Subcutaneous abdominal adipose tissue (tissue), 5 donors: Measurements from ENCODE around the gene CIART.

Experiments
- H3K27ac ChIP-seq: one replicate; pipeline ENCODE4 v1.7.0; 2013; ENCODE audit warnings: low read depth, mild to moderate bottlenecking, inconsistent platforms, low read length, moderate library complexity
- H3K27me3 ChIP-seq, 5 donors: one replicate each; pipeline ENCODE4 v1.7.0; 2013; ENCODE audit warnings: low read length in 5 of 5, inconsistent platforms in 1 of 5; ENCODE audit not compliant: control insufficient read depth in 5 of 5, insufficient read depth in 4 of 5
- H3K36me3 ChIP-seq, 5 donors: one replicate each; pipeline ENCODE4 v1.7.0; 2013; ENCODE audit warnings: low read length in 5 of 5; ENCODE audit not compliant: control insufficient read depth in 5 of 5, insufficient read depth in 5 of 5
- H3K4me1 ChIP-seq, 5 donors: one replicate each; pipeline ENCODE4 v1.7.0; 2013; ENCODE audit warnings: low read length in 5 of 5, mild to moderate bottlenecking in 3 of 5, moderate library complexity in 1 of 5; ENCODE audit not compliant: control insufficient read depth in 5 of 5, insufficient read depth in 5 of 5
- H3K4me3 ChIP-seq, 5 donors: one replicate each; pipeline ENCODE4 v1.7.0; 2013; ENCODE audit warnings: low read length in 5 of 5, low read depth in 1 of 5
- H3K9ac ChIP-seq, 5 donors: one replicate each; pipeline ENCODE4 v1.7.0; 2013; ENCODE audit warnings: low read length in 5 of 5, mild to moderate bottlenecking in 4 of 5, moderate library complexity in 3 of 5
- H3K9me3 ChIP-seq, 5 donors: one replicate each; pipeline ENCODE4 v1.7.0; 2013; ENCODE audit warnings: low read length in 5 of 5; ENCODE audit not compliant: control insufficient read depth in 5 of 5
- donor health status: healthy.
- donor health status: healthy.
- donor health status: healthy.
- donor health status: healthy.
- donor health status: healthy.

The CIART gene

DNA sequence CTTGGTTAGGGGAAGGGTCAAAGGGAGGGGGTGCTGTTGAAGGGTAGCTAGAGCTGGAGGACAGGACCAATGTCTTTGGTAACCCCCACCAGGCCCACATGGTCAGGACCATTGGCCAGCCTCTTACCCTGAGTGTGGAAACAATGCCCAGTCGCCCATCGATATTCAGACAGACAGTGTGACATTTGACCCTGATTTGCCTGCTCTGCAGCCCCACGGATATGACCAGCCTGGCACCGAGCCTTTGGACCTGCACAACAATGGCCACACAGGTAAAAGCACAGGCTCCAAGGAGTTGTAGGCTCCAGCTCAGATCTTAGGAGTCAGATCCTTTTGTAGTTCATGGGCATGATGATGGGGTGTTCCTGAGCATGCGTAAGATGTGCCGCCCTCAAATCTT, 21.0 kb upstream of the CIART start:
- Histone ChIP-seq H3K27ac (no peak overlapping the region), H3K9ac (no peak overlapping the region), H3K9me3 (no peaks in the 10 kb centered on the region), H3K27me3 (peaks cover 23 to 32% (median 30%) of the 10 kb centered on the region in 5 donors), H3K4me3 (no peak overlapping the region), H3K4me1 (peaks cover under 1 to 6% (median 5%) of the 10 kb centered on the region in 5 donors), H3K36me3 (peaks cover 5 to 23% (median 23%) of the 10 kb centered on the region in 5 donors)

DNA sequence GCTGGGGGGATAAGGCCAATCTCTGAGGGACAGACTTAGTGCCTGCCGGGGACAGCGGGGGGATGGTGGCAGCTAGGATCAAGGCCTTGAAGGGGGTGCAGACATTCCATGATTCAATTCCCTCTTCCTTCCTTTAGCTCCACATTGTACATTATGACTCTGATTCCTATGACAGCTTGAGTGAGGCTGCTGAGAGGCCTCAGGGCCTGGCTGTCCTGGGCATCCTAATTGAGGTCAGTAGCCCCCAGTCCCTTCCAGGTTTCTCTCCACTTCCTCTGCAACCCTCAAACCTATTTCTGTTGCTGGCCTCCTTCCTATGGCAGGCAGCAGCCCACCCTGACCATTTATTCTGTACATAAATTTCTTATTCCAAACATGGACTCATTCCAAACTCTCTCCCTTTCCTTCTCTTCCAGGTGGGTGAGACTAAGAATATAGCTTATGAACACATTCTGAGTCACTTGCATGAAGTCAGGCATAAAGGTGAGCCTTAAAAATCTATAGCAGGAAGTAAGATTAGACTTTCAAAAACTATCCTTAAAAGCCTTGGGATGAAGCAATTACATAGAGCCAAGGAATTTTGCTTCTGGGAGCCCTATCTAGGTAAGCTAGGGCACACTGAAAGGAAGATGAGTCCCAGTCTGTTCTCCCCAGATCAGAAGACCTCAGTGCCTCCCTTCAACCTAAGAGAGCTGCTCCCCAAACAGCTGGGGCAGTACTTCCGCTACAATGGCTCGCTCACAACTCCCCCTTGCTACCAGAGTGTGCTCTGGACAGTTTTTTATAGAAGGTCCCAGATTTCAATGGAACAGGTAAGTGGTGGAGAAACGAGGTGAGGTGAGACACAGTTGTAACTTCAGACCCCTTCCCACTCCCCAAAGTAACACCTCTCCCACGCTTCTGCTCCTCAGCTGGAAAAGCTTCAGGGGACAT, 19.7 kb upstream of the CIART start:
- Histone ChIP-seq H3K9ac (peak overlapping the region in 1 of 5 donors; percentile 16), H3K27me3 (peaks cover 22 to 26% (median 23%) of the 10 kb centered on the region in 5 donors)

DNA sequence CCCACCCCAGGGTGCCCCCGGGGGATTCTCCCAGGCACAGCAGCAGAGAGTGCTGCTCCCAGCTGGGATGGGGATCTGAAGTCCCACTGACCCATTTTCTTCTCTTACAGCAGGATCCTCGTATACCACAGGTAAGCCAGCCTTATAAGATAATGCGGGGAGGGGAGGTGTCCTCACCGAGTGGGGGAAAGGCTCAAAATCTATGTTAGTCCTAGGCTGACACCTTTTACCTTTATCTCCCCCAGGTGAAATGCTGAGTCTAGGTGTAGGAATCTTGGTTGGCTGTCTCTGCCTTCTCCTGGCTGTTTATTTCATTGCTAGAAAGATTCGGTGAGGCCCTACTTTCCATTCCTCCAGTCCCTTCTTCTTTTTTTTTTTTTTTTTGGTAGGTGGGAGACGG, 18.8 kb upstream of the CIART start:
- no peak overlapping the region for H3K27ac ChIP-seq
- H3K4me3 ChIP-seq = no peak overlapping the region
- H3K27me3 ChIP-seq = peaks cover 14 to 17% (median 14%) of the 10 kb centered on the region in 5 donors
- no peaks in the 10 kb centered on the region for H3K9me3 ChIP-seq
- peaks cover 5 to 36% (median 32%) of the 10 kb centered on the region in 5 donors for H3K36me3 ChIP-seq
- H3K9ac ChIP-seq = no peak overlapping the region
- H3K4me1 ChIP-seq = peaks cover 12 to 18% (median 16%) of the 10 kb centered on the region in 5 donors

More for the DNA sequence above, 19.7 kb upstream of the CIART start:
- H3K4me3 ChIP-seq = no peak overlapping the region
- H3K36me3 ChIP-seq = peaks cover 5 to 36% (median 32%) of the 10 kb centered on the region in 5 donors
- no peaks in the 10 kb centered on the region for H3K9me3 ChIP-seq
- peaks cover 7 to 9% (median 8%) of the 10 kb centered on the region in 5 donors for H3K4me1 ChIP-seq
- no peak overlapping the region for H3K27ac ChIP-seq

DNA sequence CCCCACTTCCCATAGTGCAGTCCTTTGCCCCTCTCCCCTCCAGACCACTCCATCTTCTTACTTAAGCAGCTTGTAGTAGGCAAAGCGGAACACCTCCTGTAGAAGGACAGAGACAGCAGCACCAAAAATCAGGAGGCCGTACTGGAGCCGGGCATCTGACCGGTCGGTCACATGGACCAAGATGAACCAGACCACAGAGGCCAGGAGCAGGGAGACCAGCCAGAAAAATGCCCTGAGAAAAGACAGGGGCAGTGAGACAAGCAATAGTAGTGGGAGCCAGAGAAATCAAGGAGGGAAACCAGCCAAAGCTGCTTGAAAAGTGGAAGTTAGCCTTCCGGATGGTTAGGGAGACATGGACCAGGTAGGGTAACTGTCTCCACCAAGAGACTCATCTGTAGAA, 14.5 kb upstream of the CIART start:
- Histone ChIP-seq H3K27ac (peak overlapping the region; percentile 93), H3K27me3 (no peaks in the 10 kb centered on the region), H3K4me3 (peak overlapping the region; percentile 71 to 98 (median 94)), H3K4me1 (peaks cover 19 to 39% (median 36%) of the 10 kb centered on the region in 5 donors), H3K9ac (peak overlapping the region; percentile 94 to 99 (median 97)), H3K9me3 (no peaks in the 10 kb centered on the region), H3K36me3 (peaks cover 5 to 36% (median 32%) of the 10 kb centered on the region in 5 donors)

DNA sequence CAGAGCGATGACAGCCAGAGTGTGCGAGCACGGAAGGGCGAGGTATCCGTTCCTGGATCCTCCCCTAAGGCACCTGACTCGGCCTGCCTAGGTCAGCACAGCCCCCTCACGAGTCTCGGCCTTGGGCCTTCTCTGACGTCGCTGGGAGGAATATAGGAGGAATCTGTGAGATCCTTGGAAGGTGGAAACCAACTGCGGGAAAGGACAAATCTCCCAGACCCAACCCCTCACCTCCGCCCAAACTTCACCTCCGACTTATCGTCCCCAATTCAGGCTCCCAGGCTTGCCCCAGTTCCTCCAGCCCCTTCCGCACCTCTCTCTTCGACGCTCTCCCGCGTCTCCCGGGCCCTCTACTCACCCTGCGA, 14.0 kb upstream of the CIART start:
- H3K4me1 ChIP-seq = peaks cover 21 to 43% (median 41%) of the 10 kb centered on the region in 5 donors
- peak overlapping the region; percentile 94 to 99 (median 97) for H3K9ac ChIP-seq
- peaks cover 5 to 36% (median 32%) of the 10 kb centered on the region in 5 donors for H3K36me3 ChIP-seq
- peak overlapping the region; percentile 93 for H3K27ac ChIP-seq
- H3K27me3 ChIP-seq = no peaks in the 10 kb centered on the region
- peak overlapping the region; percentile 71 to 98 (median 94) for H3K4me3 ChIP-seq
- H3K9me3 ChIP-seq = no peaks in the 10 kb centered on the region

DNA sequence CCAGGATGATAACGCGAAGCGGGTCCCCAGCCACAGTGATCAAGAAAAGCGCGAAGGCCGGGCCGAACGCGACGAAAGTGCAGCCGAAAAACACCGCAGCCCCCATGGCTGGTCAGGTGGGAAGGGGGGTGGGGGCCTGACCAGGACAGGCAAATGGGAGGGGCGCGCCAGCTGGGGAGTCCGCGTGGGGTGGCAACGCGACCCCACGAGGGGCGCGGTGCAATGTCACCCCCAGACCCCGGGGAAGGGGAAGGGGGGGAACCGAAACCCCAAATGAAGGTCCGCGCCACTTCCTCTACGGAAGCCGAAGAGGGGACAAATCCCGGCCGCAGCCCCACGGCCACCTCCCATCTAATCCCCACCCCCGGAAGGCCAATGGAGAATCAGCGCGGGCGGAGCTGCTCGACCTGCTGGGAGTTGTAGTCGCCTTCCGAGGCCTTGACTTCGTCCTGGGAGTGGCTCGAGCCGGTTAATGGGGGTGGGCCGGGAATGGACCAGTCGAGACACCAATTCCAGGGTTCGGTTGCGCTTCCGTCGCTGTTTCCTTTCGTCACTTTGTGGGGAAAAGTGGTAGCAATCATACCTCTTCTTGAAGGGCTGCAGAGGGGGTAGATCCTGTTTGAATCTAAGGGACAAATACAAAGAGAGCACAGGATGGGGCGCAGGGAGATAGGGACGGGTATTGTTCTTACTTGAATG, 13.5 kb upstream of the CIART start, which contains the start of gene APH1A:
Gene APH1A (minus strand): TSS at position 312 of the 699 bp plus-strand sequence. CDS start 206 bp downstream, at position 106.
- Histone ChIP-seq H3K27me3 (no peaks in the 10 kb centered on the region), H3K4me3 (peak within 1 kb of the TSS; percentile 71 to 98 (median 94)), H3K4me1 (peaks cover 21 to 48% (median 46%) of the 10 kb centered on the region in 5 donors)

DNA sequence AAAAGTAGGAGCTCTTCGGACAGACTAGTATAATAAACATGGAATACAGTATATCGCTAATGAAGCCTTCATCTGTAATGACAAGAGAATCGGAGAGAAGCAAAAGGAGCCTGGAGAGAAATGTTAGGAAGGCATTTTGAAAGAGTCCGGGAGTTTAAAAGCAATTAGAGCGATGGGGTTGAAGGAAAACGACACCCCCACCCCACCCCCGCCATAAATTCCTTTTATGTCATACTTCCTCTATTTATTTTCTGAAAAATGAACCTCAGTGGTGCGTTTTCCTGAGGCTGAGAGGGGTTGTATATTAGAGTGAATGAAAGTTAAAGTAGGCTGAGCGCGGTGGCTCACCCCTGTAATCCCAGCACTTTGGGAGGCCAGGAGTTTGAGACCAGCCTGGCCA, 12.9 kb upstream of the CIART start:
- no peaks in the 10 kb centered on the region for H3K9me3 ChIP-seq
- H3K4me1 ChIP-seq = peaks cover 21 to 50% (median 47%) of the 10 kb centered on the region in 5 donors
- H3K27ac ChIP-seq = peak overlapping the region; percentile 93
- peaks cover 5 to 32% (median 28%) of the 10 kb centered on the region in 5 donors for H3K36me3 ChIP-seq
- H3K9ac ChIP-seq = peak overlapping the region; percentile 59 to 99 (median 97)
- H3K4me3 ChIP-seq = peak overlapping the region; percentile 71 to 98 (median 92)
- H3K27me3 ChIP-seq = no peaks in the 10 kb centered on the region

More for the DNA sequence above, 13.5 kb upstream of the CIART start, which contains the start of gene APH1A:
- H3K27ac ChIP-seq = peak within 1 kb of the TSS; percentile 93
- H3K36me3 ChIP-seq = peaks cover 5 to 36% (median 32%) of the 10 kb centered on the region in 5 donors
- peak within 1 kb of the TSS; percentile 94 to 99 (median 97) for H3K9ac ChIP-seq
- no peaks in the 10 kb centered on the region for H3K9me3 ChIP-seq

DNA sequence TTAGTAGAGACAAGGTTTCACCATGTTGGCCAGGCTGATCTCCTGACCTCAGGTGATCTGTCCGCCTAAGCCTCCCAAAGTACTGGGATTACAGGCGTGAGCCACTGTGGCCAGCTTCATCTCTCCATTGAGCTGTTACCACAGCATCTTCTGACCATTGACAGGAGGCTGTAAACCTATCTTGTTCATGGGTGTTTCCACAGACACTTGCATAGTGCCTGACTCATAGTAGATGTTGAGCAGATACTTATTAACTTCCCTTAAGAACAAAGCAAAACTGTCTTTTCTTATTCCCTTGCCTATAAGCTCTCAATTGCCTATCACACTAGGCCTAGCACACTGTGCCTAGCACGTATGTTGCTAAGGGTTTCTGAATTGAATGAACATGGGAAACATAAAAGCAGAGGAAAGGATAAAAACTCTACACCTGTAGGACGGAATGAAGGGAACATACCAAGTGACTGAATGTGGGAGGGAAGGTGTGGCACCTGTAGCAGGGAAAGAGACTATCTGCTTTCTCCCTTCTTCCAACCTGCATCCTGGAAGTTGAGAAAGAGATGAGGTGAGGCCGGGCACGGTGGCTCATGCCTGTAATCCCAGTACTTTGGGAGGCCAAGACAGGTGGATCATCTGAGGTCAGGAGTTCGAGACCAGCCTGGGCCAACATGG, 10.9 kb upstream of the CIART start:
- H3K27ac ChIP-seq = peak overlapping the region; percentile 46

DNA sequence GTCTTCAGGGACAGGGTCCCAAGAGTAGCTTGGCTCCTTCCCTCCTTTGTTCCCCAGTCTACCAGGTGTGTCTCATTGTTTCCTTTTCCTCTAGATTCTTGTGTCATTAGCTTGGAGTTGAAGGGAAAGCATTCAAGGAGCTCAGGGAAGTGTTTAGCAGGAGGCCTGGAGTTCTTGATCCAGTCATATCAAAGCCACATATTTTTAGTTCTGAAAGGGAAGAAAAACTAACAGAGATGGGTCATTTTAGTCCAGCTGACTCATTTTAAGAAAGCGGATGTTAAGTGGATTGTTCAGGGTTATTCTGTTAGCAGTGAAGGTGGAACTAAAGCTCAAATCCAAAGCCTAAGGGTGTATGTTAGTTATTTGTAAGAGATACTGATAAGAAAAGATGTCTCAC, 9.0 kb upstream of the CIART start:
- Histone ChIP-seq H3K9me3 (no peaks in the 10 kb centered on the region), H3K9ac (peak overlapping the region in 3 of 5 donors; percentile 21 to 52 (median 34)), H3K36me3 (no peaks in the 10 kb centered on the region), H3K27ac (no peak overlapping the region), H3K27me3 (no peaks in the 10 kb centered on the region), H3K4me1 (peaks cover 9 to 36% (median 31%) of the 10 kb centered on the region in 5 donors), H3K4me3 (peak overlapping the region; percentile 7 to 62 (median 55))

More for the DNA sequence above, 10.9 kb upstream of the CIART start:
- Histone ChIP-seq H3K27me3 (no peaks in the 10 kb centered on the region), H3K4me1 (peaks cover 21 to 50% (median 47%) of the 10 kb centered on the region in 5 donors), H3K4me3 (no peak overlapping the region), H3K9me3 (no peaks in the 10 kb centered on the region), H3K36me3 (peaks cover 0 to 12% (median 9%) of the 10 kb centered on the region in 5 donors), H3K9ac (no peak overlapping the region)
